Activated CD4-positive, CD25-positive, alpha-beta regulatory T cell treated with anti-CD3 and anti-CD28 coated beads, Interleukin-2, amount 50 U/mL, for 72 hours (primary cell): ENCODE results near the gene FADD.
A peak's percentile ranks its signal among the peaks of the same experiment; 100 is the strongest.
"Not testable (repeated sequence)": the region's sequence is repeated elsewhere in the genome, so short reads cannot be mapped to it uniquely, and the experiment has no call there.

Experiments
- DNase-seq: peaks from one replicate; pipeline ENCODE4 v3.0.0; 2021

Gene FADD

GRCh38 chr11:70183032-70183431 is 20.1 kb upstream of the FADD start:
- DNase-seq = no peak

GRCh38 chr11:70183483-70184176 is 19.5 kb upstream of the FADD start:
- DNase-seq = no peak

DNA sequence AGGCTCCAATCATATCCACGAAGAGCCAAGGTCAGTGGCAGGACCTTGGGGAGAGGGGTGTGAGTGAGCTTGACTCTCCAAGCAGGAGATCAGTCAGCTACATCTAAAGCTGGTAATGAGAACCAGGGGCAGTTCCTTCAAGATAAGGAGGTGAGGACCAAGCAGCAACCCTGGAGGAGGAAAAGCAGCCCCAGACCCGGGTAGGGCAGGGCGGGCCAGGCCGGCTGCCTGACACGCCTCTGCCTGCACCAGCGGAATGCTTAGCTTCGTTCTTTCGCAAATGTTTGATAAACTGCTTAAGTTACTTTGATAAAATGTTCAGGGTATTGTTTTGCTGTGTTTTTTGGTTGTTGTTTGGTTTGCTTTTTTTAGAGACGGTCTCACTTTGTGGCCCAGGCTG is 18.7 kb upstream of the FADD start:
- no peak for DNase-seq

- DNase-seq = no peak
Measured at GRCh38 chr11:70185348-70186055, 17.6 kb upstream of the FADD start.

GRCh38 chr11:70186420-70186819 is 16.7 kb upstream of the FADD start:
- no peak for DNase-seq

GRCh38 chr11:70186936-70187335 is 16.2 kb upstream of the FADD start:
- no peak for DNase-seq

DNA sequence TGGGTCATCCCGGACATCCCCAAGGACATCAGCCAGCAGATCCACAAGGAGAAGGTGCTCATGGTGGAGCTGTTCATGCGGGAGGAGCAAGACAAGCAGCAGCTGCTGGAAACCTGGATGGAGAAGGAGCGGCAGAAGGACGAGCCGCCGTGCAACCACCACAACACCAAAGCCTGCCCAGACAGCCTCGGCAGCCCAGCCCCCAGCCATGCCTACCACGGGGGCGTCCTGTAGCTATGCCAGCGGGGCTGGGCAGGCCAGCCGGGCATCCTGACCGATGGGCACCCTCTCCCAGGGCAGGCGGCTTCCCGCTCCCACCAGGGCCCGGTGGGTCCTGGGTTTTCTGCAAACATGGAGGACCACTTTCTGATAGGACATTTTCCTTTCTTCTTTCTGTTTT is 15.3 kb upstream of the FADD start:
- DNase-seq = no peak

- DNase-seq = no peak
Measured at GRCh38 chr11:70189622-70190021, 13.5 kb upstream of the FADD start.

DNA sequence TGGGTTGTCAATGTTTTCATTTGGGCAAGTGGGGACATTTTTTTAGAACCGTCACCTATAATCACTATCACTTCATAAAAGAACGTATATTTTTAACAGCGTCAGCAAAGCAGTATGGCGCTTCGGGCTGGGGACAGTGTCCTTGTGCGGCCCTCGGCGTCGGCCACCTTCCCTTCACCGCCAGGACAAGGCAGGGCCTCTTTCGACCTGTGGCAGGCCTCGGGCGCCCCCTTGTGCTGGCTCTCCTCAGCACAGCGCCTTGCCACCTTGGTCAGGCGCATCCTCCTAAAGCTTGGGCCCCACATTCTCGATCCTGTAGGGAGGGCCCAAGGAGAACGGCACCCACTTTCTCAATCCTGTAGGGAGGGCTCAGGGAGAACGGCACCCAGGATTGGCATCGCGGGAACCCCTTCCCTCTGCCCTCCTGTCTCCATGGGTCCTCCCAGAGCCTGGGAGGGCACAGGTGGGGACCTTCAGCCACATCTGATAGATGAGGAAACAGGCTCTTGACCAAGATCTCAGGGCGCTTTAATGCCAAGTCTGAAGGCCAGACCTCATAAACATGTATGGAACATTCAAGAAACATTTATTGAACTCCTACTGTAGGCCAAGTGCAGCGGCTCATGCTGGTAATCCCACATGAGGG is 11.5 kb upstream of the FADD start:
- DNase-seq = peak; percentile 73

DNA sequence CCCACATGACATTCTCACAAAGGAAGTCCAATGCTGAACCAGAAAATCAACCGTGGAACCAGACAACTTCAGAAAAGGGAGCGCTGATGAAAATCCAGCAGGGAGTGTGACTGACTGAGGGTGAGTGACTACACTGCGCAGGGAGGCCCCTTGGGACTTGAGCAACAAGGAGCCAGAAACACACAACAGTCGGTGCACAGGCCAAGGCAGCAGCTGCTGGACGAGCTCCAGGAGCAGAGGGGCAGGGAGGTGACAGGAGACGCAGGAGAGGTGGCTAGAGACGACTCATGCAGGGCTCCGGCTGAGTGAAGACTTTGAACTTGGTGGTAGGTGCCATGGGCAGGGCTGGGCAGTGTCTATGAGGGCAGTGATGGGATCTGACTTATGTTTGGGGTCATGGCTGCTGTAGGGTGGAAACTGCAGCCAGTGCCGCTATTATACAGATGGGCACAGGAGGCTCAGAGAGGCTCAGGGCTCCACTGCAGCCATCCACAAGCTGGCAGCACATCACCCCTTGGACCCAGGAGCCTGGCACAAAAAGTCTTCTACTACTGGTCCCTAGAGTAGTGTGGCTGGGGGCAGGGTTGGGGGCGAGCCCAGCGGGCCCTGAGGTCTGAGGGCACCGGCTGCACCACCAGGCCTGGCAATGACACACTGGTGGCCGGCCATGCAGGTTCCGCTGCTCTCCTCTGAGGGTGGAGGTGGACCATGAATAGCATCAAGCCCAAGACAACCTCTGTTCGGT is 10.3 kb upstream of the FADD start:
- DNase-seq = no peak

DNA sequence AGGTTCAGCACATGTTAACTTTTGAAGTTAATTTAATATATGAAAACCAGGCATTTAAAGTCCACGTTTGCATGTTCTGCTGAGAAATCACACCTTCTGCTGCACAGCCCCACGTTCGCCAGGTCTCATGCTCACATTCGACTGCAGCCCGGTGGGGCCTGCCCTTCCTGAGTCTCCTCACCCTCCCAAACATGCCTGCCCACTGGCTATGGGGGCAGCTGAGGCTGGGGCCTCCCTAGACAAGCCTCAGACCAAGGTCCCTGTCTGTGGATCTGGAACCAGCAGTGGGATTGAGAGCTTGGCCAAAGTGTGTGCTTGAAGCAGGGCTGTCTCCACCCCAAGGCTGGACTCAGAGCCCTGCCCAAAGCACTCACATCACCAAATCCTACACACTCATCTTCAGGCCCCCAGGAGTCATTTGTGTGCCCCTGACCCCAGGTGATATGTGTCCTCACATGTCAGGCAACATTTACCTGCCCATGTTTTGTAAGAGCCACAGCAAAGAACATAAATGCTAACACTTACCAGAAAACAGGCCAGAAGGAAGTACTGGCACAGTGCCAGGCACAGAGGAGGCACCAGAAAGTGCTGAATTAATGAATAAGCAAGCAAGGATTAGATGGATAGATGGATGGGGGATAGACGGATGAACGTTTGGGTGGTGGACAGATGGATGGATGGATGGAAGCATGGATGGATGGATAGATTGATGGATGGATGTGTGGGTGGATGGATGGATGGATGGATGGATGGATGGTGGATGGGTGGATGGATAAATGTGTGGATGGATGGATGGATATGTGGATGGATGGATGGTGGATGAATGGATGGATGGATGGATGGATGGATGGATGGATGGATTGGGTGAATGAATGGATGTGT is 9.4 kb upstream of the FADD start:
- DNase-seq = no peak

- DNase-seq = no peak
Measured at GRCh38 chr11:70194792-70195791, 8.0 kb upstream of the FADD start.

DNA sequence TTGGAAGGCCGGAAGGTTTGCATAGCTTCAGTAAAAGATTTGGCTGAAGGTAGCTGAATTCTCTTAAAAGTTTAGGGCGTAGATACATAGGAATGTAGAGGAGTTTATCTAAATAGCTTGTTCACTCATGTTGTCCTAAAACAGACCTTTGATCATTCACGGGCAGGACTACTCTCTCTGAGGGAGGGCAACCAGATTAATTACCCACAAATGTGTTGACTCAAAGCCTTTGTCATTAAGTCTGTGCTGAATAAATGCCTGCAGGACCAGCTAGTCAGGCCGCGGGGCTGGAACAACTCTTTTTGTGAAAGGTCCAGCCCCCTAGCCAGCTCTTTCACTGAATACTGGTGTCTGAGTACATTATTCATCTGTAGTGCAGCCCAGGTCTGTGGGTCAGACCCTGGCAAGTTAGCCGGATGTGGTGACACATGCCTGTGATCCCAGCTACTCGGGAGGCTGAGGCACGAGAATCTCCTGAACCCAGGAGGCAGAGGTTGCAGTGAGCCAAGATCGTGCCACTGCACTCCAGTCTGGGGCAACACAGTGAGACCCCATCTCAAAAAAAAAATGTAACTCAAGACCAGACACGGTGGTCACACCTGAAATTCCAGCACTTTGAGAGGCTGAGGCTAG is 2.8 kb upstream of the FADD start:
- no peak for DNase-seq

- not testable (repeated sequence) for DNase-seq
Measured at GRCh38 chr11:70201047-70201446, 2.0 kb upstream of the FADD start.

DNA sequence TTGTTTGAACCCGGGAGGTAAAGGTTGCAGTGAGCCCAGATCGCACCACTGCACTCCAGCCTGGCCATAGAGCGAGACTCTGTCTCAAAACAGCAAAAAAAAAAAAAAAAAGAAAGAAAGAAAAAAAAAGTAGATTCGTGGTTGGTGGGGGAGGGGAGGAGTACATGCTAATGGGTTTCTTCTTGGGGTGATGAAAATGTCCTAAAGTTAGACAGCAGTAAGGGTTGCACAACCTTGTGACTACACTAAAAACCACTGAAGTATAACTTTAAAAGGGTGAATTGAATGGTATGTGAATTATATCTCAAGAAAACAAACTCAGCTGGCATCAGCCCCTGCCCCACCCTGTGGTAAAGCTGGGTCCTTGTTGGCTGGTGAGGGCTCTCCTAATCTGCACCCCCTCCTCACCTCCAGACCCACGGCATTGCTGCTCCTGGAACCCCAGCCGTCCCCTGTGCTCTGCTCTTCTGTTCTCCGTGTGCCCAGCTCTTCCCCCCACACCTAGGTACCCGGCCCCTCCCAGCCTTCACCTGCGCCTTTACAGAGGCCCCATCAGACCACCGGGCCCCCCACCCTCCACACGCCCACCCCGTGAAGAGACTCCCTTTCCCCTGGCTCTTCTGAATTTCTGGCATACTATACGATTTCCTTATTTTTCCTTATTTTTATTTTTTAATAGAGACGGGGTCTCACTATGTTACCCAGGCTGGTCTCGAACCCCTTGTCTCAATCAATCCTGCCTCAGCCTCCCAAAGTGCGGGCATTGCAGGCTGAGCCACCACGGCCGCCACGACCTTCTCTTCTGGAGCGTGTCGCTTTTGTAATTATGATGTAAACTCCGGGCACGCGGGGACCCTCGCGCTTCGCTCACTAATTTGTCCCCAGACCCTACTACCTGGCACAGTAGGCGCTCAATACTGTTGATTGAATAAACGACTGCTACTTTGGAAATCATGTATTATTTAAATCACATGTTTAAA is 924 bp upstream of the FADD start:
- DNase-seq = no peak

- DNase-seq = peak; percentile 79
Measured at GRCh38 chr11:70203751-70204465, 812 bp downstream of the FADD start.

DNA sequence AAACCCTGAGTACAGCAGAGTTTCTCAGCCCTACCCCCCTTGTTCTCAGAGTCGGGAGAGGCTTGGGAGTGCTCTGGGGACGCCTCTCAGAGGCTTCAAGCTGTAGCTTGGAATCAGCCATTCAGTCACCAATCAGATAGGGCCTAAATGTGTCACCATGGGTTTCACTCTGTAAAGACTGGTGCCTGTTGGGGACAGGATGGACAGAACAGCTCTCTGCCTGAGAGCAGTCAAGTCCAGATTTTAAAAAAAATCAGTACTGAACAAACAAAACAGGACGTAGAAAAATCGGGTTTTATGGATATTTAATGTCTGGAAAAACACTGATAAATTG is 1.3 kb downstream of the FADD start:
- DNase-seq = no peak

GRCh38 chr11:70205049-70205725 is 2.1 kb downstream of the FADD start:
- DNase-seq = no peak
